NCI-H2107 (cell line): ENCODE measurements around the gene PPIL1.
"Not testable (repeated sequence)": the region's sequence is repeated elsewhere in the genome, so short reads cannot be mapped to it uniquely, and the experiment has no call there.

Source experiments
- DNase-seq: peaks from one replicate; lab custom pipeline; 2025; lab: John Stamatoyannopoulos, UW

Gene PPIL1

GRCh38 chr6:36874443-36875249 is at the start of gene PPIL1:
Gene PPIL1 (minus strand): TSS chr6:36874803. CDS start chr6:36874772, 31 bp downstream.
- peak; percentile 78 for DNase-seq

DNA sequence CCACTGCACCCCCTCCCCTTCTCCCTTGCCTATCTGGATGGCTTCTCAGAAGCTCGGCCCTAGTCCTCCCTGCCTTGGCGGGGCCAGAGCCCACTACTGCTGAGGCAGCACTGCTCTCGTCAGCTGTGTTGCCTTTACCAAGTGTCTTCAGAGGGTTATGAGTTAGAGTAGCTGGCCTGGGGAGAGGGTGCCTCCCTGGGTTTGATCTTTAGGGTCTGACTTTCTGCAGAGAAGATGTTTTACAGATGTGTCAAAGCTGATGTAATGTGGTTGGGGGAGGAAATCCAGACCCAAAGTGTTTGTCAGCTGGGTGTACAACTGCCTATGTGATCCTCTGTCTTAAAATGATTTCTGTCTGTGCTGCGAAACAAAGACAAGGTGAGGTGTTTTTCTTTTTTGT is 49.5 kb upstream of the PPIL1 start:
- DNase-seq: no peak

- no peak for DNase-seq
These were observed 45.9 kb upstream of the PPIL1 start for GRCh38 chr6:36920546-36920945.

DNA sequence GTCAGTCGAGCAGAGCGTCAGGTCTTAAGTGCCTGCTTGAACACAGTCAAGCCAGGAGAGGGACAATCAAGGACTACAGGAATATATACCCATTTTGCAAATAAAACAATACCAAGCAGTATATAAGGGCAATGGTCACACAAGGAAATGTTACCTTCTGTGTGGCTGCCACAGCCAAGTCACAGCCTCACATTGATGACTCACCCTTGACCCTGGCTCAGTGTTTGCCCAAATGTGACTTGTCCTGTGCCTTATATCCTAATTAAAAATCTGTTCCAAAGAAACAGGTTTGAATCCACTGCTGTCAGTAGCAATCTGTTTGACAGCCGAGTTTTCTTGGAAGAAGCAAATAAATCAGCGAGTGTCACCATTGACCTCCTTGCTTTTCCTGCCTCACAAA is 45.4 kb upstream of the PPIL1 start:
- DNase-seq: no peak

DNA sequence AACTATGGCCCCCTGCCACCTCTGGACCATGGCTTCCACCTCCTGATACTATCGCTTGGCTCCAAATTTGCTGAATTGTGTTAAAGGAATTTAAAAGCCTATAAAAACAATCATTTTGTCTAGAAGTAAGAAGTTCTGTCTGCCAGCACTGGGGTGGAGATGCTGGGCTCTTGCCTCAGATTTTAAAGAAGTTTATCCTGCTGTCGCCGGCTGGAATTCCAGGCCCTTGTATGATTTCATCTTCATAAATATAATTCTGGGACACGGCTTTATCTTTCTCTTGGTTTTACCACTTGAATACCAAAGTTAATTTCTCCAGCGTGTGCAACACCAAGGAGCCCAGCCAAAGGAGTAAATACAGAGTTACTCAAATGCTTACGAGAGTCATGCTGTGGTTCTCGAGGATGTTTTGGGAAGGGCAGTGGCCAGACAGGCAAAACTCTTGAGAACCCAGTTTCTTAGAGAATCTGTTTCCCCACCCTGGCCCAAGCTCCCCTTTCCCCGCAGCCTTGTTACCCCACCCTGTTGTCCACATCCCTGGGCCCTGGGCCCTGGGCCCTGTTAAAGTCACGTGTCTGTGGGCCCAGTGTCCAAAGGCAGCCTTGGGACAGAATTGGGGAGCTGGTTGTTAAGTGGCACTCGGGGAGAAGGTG is 43.1 kb upstream of the PPIL1 start:
- DNase-seq: no peak

GRCh38 chr6:36916126-36916525 is 41.5 kb upstream of the PPIL1 start:
- no peak for DNase-seq

GRCh38 chr6:36915599-36915998 is 41.0 kb upstream of the PPIL1 start:
- no peak for DNase-seq

GRCh38 chr6:36914227-36914794 is 39.7 kb upstream of the PPIL1 start:
- no peak for DNase-seq

DNA sequence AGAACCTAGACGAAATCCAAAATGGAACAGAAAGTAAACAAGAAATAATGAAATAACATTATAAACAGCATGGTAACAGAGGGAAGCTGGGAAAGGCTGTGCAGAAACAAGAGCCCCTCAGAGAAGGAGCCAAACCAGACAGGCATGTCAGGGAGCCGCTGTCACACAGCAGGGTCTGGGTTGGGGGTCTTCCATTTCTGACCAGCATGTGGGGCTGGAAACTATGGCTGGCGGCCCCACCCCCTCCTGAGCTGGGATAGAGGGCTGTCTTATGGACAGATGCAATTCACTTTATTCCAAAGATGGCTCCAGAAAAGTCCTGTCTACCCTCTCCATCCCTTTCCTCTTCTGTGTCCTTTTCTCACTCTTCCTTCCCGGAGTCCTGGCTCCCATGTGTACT is 38.5 kb upstream of the PPIL1 start:
- DNase-seq: no peak

GRCh38 chr6:36912586-36912985 is 38.0 kb upstream of the PPIL1 start:
- DNase-seq: no peak

- no peak for DNase-seq
These were observed 37.4 kb upstream of the PPIL1 start for GRCh38 chr6:36912030-36912454.

DNA sequence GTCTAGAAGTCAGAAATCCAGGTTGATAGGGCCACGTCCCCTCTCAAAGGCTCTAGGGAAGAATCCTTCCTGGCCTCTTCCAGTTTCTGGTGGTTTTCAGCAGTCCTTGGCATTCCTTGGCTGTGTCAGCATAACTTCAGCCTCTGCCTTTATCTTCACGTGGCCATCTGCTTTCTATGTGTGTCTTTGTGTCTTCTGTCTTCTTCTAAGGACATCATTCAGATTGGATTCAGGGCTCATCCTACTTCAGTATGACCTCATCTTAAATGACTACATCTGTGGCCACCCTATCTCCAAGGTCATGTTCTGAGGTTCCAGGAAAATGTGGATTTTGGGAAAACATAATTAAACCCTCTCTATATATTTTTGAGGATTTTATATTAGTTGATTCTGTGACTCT is 34.1 kb upstream of the PPIL1 start:
- DNase-seq: no peak

- DNase-seq: no peak
These were observed 33.2 kb upstream of the PPIL1 start for GRCh38 chr6:36907781-36908180.

DNA sequence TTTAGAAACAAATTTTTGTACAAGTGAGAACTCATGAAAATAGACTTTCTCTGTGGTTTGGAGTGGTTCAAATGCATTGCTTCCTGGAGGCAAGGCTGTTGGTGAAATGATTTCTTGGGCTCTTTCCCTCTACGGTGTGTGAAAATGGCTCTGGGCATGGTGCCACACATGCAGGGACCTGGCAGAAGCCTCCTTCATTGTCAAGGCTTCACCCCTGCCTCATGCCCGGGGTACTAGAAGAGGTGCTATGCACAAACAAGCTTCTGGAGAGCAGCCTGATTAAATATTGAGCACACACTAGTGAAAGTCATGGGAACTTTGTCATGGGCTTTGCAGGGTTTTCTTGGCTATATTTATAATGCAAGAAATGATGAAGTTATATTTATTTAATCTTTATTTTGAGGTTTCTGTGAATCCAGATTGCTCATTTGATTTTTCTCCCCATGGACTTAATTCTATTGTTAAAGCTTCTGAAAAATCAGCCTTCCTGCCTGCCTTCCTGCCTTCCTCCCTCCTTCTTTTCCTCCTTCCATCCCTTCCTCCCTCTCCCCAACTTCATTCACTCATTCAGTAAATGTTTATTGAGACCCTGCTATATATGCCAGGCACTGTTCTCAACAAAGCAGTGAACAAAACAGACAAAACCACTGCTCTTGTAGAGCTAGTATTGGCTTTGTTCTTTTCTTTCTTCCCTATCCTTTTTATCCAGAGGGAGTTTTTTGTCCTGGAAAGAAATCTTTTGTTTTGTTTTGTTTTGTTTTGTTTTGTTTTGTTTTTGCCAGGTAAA is 32.1 kb upstream of the PPIL1 start:
- DNase-seq: no peak

DNA sequence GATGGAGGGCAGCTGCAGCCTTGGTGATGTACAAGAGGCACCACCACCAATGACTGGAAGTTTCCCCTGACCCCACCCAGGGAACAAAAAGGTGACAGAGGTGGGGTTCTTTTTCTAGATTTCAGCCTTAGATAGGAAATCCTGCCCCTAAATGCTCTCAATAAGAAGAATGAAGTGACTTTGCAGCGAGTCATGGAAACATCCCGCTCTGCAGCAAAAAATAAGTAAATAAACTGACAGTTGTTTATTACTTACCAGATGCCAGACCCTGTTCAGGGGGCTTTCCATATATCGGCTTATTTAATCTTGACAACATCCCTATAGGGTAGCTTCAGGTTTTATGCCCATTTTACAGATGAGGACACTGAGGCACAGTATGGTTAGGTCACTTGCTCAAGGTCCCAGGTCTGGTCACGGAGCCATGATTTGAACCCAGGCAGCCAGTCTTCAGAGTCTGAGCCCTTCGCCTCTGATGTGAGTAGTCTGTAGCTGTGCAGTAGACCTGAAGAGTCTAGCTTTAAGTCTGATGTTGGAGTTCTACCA is 30.3 kb upstream of the PPIL1 start:
- DNase-seq: no peak

- DNase-seq: no peak
These were observed 29.5 kb upstream of the PPIL1 start for GRCh38 chr6:36904114-36904513.

GRCh38 chr6:36897609-36898008 is 23.0 kb upstream of the PPIL1 start:
- DNase-seq: no peak

- DNase-seq: no peak
These were observed 19.7 kb upstream of the PPIL1 start for GRCh38 chr6:36893976-36894932.

DNA sequence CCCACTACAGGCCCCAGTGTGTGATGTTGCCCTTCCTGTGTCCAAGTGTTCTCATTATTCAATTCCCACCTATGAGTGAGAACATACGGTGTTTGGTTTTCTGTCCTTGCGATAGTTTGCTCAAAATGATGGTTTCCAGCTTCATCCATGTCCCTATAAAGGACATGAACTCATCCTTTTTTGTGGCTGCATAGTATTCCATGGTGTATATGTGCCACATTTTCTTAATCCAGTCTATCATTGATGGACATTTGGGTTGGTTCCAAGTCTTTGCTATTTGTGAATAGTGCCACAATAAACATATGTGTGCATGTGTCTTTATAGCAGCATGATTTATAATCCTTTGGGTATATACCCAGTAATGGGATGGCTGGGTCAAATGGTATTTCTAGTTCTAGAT is 16.6 kb upstream of the PPIL1 start:
- DNase-seq: not testable (repeated sequence)

DNA sequence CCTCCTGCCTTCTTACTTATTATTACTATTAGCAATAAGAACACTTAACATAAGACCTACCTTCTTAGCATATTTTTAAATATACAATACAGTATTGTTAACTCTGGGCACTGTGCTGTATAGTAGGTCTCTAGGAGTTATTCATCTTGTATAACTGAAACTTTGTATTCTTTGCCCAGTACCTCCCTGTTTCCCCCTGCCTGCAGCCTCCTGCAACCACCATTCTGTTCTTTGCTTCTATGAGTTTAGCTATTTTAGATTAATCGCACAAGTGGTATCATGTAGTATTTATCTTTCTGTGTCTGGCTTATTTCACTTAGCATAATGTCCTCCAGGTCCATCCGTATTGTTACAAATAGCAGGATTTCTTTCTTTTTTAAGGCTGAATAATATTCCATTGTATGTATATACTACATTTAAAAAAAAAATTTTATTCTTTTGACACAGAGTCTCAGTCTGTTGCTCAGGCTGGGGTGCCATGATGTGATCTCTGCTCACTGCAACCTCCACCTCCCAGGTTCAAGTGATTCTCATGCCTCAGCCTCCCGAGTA is 15.6 kb upstream of the PPIL1 start:
- DNase-seq: no peak
